Measurements from ENCODE around the gene DOCK2. TPM values are rescaled to one million over a fixed set of nuclear protein-coding genes. Genes with fewer than 3 reads are reported as not detected.
"Not testable (repeated sequence)": the region's sequence is repeated elsewhere in the genome, so short reads cannot be mapped to it uniquely, and the experiment has no call there.

DOCK2 gene
- total RNA-seq, 1 donor from 2014 or later = 6.3 TPM

DNA sequence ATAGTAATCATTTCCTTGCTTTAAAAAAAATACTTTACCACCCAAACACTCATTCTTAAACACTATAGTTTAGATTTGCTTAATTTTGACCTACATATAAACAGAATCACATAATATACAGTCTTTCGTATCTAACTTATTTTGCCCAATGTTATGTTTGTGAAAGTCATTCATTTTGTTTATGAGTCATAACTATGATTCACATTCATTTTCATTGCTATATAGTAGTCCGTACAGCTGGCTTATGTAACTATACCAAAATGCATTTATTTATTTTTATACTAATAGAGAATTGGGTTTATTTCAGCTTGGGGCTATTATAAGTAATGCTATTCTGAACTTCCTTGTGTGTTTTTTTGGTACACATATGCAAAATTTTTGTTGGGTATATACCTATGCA is 434.7 kb downstream of the DOCK2 start:
- intact Hi-C loops (cut with DNase I) = loop anchor here (2.0 kb wide), 1 partner anchor 369 kb away; no protein-coding TSS in a partner anchor
- no peak for DNase-seq
- ATAC-seq (ENCODE audit: poor library complexity) = no peak

- intact Hi-C loops (cut with DNase I) = no loop called here
- ATAC-seq (ENCODE audit: poor library complexity) = no peak
- DNase-seq = no peak
These were observed 438.6 kb downstream of the DOCK2 start for GRCh38 chr5:170075696-170076095.

DNA sequence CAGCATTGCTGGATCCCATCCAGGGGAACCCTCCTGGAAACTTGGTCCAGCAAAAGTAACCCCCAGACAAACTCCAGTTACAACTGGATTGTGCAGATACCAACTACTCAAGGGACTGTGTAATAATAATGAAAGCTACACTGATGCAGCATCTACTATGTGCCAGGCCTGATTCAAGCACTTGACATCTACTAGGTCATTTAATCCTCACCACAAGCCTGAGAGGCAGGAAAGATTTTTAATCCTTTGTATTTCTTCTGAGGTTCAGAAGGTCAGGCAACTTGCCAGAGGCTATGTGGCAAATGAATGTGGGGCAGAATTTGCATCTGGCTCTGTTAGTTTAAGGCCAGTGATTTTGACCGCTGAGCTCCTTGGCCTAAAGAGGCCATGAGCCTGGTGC is 439.1 kb downstream of the DOCK2 start:
- ATAC-seq (ENCODE audit: poor library complexity) (no peak), DNase-seq (no peak)
- intact Hi-C loops (cut with DNase I) = no loop called here

DNA sequence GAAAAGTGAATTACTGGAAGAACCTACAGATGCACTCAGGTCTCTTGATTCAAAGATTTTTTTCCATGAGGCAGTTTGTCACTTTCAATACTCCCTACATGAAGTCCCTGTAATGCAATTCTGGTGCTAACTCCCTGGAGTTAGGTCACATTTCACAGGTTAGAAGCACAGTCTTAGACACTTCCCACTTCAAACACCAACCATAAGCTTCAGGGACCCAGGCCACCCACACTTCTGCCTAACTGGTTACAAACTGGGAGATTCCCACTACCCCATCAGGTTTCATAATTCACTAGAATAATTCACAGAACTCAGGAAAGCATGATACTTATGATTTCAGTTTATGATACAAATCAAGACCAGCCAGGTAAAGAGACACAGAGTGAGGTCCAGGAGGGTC is 439.7 kb downstream of the DOCK2 start:
- intact Hi-C loops (cut with DNase I) = no loop called here
- DNase-seq = no peak
- no peak for ATAC-seq (ENCODE audit: poor library complexity)

DNA sequence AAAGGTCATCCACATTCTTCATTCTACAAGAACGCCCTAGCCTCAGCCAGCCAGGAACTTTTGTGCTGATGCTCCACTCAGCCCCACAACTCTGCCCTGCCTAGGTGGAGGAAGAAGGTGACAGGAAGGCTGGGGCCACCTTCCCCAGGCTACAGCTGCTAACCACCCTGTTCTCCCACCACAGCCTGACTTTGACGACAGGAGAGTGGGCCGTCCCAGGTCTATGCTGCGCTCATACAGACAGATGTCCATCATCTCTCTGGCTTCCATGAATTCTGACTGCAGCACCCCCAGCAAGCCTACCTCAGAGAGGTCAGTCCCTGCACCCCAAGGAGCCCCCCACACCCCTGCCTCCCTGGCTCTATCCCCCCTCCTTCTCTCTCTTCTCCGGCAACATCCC is 440.5 kb downstream of the DOCK2 start:
- ATAC-seq (ENCODE audit: poor library complexity) = no peak
- no peak for DNase-seq
- intact Hi-C loops (cut with DNase I) = no loop called here

DNA sequence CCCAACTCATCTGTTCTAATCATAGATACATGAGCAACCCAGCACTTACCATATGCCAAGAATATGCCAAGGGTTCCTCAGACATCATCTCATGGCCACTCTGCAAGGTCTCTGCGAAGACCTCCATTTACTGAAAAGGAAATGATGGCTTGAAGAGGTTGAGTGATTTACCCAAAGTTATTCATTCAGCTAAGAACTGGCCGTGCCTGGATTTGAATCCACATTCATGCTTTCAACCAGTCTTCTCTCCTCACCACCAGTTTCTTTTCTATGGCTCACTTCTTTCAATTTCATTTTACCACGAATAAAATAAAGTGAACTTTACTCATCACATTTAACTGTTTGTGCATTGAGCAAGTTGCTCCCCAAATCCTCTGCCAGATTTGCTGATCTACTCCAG is 441.4 kb downstream of the DOCK2 start:
- no peak for ATAC-seq (ENCODE audit: poor library complexity)
- DNase-seq = no peak
- intact Hi-C loops (cut with DNase I) = no loop called here

DNA sequence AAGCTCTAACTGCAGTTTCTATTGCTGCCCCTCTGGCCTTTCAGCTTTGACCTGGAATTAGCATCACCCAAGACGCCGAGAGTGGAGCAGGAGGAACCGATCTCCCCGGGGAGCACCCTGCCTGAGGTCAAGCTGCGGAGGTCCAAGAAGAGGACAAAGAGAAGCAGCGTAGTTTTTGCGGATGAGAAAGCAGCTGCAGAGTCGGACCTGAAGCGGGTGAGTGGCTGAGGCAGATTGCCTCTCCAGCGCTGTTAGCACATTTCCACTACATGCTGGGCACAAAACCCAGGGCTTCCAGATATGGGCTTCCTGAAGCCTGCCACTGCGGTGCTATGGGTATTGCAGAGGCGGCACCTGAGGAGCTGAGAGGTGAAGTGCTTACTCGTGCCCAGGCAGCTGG is 441.9 kb downstream of the DOCK2 start:
- ATAC-seq (ENCODE audit: poor library complexity) (no peak), DNase-seq (no peak)
- intact Hi-C loops (cut with DNase I) = no loop called here

DNA sequence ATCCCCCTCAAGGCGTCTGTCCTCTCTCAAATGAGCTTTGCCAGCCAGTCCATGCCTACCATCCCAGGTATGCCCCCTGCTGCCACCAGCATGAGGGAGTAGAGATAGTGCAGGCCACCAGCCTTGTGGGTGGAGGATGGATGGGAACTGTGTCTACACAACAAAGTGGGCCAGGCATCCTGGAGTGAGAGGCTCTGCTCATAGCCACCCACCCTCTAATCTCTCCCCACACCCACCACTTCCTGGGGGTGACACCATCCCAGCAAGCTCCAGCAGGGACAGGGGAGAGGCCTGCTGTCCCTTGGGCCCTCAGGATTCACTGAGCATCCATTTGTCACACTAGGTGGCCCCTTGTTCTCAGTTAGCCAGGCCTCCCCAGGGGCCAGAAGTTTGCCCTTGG is 443.1 kb downstream of the DOCK2 start:
- no peak for DNase-seq
- no peak for ATAC-seq (ENCODE audit: poor library complexity)
- intact Hi-C loops (cut with DNase I) = no loop called here

DNA sequence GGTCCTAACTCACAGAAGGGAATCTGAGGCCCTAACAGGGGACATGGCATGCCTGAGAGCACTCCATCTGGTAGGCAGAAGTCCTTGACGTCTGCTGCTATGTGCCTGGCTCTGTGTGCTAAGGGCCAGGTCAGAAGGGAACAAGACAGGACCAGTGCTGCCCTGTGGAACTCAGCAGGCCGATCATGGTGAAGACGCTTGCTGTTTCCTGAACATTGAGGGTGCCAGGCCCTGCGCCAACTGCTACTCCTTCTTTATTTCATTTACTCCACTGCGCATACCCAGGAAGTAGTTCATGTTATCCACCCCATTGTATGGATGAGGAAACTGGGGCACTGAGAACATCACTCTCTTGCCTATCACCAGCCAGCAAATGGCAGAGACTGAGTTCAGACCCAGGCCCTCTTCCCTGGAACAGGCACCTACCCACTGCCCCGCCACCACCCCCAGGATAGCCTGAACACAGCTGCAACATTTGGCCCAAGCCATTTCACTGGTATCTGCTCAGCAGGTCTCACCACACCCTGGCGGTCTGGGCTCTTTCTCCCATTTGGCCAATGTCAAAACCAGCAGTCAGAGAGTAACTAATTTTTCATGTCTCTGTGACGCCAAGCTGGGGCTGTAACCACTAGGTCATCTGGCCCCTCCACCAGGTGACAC is 443.8 kb downstream of the DOCK2 start:
- ATAC-seq (ENCODE audit: poor library complexity) (no peak), DNase-seq (no peak)
- intact Hi-C loops (cut with DNase I) = no loop called here

DNA sequence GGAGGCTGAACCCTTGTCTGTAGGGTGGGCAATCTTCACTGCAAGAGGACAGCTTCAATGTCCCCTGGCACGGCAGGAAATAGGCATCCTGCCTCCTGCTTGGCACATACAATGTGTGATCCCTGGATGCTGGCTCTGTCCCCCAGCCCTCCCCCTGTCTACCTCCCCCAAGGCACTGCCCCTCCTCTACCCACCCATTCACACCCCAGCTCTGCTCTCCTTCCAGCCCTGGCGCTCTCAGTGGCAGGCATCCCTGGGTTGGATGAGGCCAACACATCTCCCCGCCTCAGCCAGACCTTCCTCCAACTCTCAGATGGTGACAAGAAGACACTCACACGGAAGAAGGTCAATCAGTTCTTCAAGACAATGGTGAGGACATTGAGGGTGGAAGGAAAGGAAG is 444.5 kb downstream of the DOCK2 start:
- ATAC-seq (ENCODE audit: poor library complexity) (no peak), DNase-seq (no peak)
- intact Hi-C loops (cut with DNase I) = no loop called here

- DNase-seq = no peak
- intact Hi-C loops (cut with DNase I) = no loop called here
- ATAC-seq (ENCODE audit: poor library complexity) = no peak
These were observed 445.6 kb downstream of the DOCK2 start for GRCh38 chr5:170082701-170083100.

- intact Hi-C loops (cut with DNase I) = no loop called here
- DNase-seq = no peak
- no peak for ATAC-seq (ENCODE audit: poor library complexity)
These were observed 450.2 kb downstream of the DOCK2 start for GRCh38 chr5:170087168-170087817.

GRCh38 chr5:170092455-170093101 is 455.5 kb downstream of the DOCK2 start:
- intact Hi-C loops (cut with DNase I) = no loop called here
- DNase-seq (no peak), ATAC-seq (ENCODE audit: poor library complexity) (no peak)

GRCh38 chr5:170094329-170094728 is 457.3 kb downstream of the DOCK2 start:
- DNase-seq; intact Hi-C loops (cut with DNase I); ATAC-seq (ENCODE audit: poor library complexity): not testable (repeated sequence)

DNA sequence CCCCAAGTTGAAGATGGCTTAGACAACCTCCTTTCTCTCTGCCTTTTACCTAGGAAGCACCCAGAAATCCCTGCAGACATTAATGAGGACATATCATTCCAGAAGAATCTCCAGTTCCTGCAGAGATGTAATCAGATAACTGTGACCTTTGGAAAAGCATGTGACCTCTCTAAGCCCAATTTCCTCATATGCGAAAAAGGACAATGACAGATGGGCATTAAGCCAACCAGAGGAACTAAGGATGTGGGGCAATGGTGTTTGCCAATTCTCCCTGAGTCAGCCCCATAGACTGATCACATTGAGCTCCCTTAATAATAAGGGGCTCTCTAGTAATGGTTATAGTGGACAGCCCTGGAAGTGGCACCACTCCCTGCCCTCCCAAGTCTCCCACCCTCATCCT is 458.6 kb downstream of the DOCK2 start:
- intact Hi-C loops (cut with DNase I) = no loop called here
- ATAC-seq (ENCODE audit: poor library complexity) (no peak), DNase-seq (no peak)

- ATAC-seq (ENCODE audit: poor library complexity) (no peak), DNase-seq (no peak)
- intact Hi-C loops (cut with DNase I) = no loop called here
These were observed 460.9 kb downstream of the DOCK2 start for GRCh38 chr5:170097934-170098333.

DNA sequence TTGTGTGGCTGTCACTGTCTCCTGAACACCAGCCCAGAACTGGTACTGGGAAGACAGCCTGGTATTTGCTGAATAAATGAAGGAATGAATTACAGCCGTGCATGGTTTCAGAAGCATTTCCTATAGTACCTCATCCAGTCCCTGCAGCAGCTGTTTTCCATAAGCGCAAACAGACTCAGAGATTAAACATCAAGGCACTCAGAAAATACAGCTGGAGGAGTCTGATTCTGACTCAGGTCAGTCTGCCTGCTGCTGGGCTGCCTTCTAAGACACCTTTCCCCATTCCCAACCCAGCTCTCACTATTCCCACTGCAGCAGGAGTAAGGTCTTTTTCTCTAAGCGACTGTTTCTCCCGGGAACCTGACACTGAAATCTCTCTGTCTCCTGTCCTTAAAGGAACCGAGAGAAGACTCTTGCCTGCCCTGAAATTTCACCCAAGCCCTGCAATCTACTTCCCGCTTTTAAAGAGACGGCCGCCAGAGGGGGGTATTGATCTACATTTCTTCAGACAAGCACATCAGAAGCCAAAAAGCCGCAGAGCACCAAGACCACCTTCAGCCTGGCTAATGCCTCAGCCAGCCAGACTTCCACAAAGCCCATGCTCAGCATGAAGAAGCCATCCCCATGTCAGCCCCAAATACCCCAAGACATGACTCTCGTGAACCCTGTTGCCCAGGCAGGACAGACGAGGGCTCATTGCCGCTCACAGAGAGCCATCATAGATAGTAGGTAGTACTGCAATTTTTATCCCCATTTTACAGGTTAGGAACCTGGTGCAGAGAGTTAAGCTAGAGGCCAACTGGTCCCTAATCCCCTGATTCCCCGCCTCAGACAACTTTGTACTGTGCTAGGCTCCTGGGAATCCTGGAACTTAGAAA is 463.2 kb downstream of the DOCK2 start:
- ATAC-seq (ENCODE audit: poor library complexity) = peak; percentile 81
- peak; percentile 63 for DNase-seq
- intact Hi-C loops (cut with DNase I) = loop anchor here (1.0 kb wide), 1 partner anchor 84 kb away; no protein-coding TSS in a partner anchor

- intact Hi-C loops (cut with DNase I) = no loop called here
- ATAC-seq (ENCODE audit: poor library complexity) (no peak), DNase-seq (no peak)
These were observed 466.4 kb downstream of the DOCK2 start for GRCh38 chr5:170103447-170103846.

- ATAC-seq (ENCODE audit: poor library complexity) (no peak), DNase-seq (no peak)
- intact Hi-C loops (cut with DNase I) = no loop called here
These were observed 467.2 kb downstream of the DOCK2 start for GRCh38 chr5:170104299-170104698.

Measured in Right ventricle myocardium superior (tissue), 1 donor.